Activated T-cell treated with anti-CD3 and anti-CD28 coated beads, Interleukin-2, amount 50 U/mL, for 24 hours (primary cell): Measurements from ENCODE around the gene JCAD.

Source experiments
- DNase-seq: peaks from one replicate; pipeline ENCODE4 v3.0.0-alpha.2; 2020
- H3K27ac Mint-ChIP-seq: 2 replicates; pipeline ENCODE4 v1.8.0; 2020; ENCODE audit warnings: mild to moderate bottlenecking, mixed read lengths
- H3K27me3 Mint-ChIP-seq: 2 replicates; pipeline ENCODE4 v1.8.0; 2020; ENCODE audit warnings: mixed read lengths
- H3K36me3 Mint-ChIP-seq: 2 replicates; pipeline ENCODE4 v1.8.0; 2020; ENCODE audit warnings: low read depth, mixed read lengths
- H3K4me1 Mint-ChIP-seq: 2 replicates; pipeline ENCODE4 v1.8.0; 2020; ENCODE audit warnings: low read depth, mixed read lengths
- H3K4me3 Mint-ChIP-seq: 2 replicates; pipeline ENCODE4 v1.8.0; 2020; ENCODE audit warnings: mild to moderate bottlenecking, moderate library complexity, mixed read lengths
- H3K9me3 Mint-ChIP-seq: 2 replicates; pipeline ENCODE4 v1.8.0; 2020; ENCODE audit warnings: mixed read lengths

JCAD gene

GRCh38 chr10:30042820-30043219 lies 16.6 kb downstream of the JCAD start:
- Mint-ChIP-seq H3K4me3 (no peak overlapping the region), H3K27ac (no peak overlapping the region), H3K27me3 (peaks cover 85% of the 10 kb centered on the region), H3K9me3 (no peaks in the 10 kb centered on the region), H3K36me3 (no peaks in the 10 kb centered on the region), H3K4me1 (peaks cover 10% of the 10 kb centered on the region)
- no peak for DNase-seq

GRCh38 chr10:30041196-30042105 lies 17.9 kb downstream of the JCAD start:
- Mint-ChIP-seq H3K9me3 (no peaks in the 10 kb centered on the region), H3K27ac (no peak overlapping the region), H3K36me3 (no peaks in the 10 kb centered on the region), H3K4me1 (peaks cover 9% of the 10 kb centered on the region), H3K27me3 (peaks cover 87% of the 10 kb centered on the region), H3K4me3 (no peak overlapping the region)
- DNase-seq, result no peak

GRCh38 chr10:30040597-30040996 lies 18.8 kb downstream of the JCAD start:
- no peaks in the 10 kb centered on the region for H3K36me3 Mint-ChIP-seq
- peaks cover 9% of the 10 kb centered on the region for H3K4me1 Mint-ChIP-seq
- no peak for DNase-seq
- no peak overlapping the region for H3K27ac Mint-ChIP-seq
- H3K9me3 Mint-ChIP-seq, result no peaks in the 10 kb centered on the region
- peaks cover 86% of the 10 kb centered on the region for H3K27me3 Mint-ChIP-seq
- no peak overlapping the region for H3K4me3 Mint-ChIP-seq

GRCh38 chr10:30039988-30040387 lies 19.4 kb downstream of the JCAD start:
- Mint-ChIP-seq H3K36me3 (no peaks in the 10 kb centered on the region), H3K4me3 (no peak overlapping the region), H3K9me3 (no peaks in the 10 kb centered on the region), H3K4me1 (peaks cover 9% of the 10 kb centered on the region), H3K27me3 (peaks cover 86% of the 10 kb centered on the region), H3K27ac (no peak overlapping the region)
- no peak for DNase-seq

GRCh38 chr10:30039567-30039966 lies 19.8 kb downstream of the JCAD start:
- no peaks in the 10 kb centered on the region for H3K36me3 Mint-ChIP-seq
- no peaks in the 10 kb centered on the region for H3K9me3 Mint-ChIP-seq
- no peak overlapping the region for H3K27ac Mint-ChIP-seq
- peaks cover 12% of the 10 kb centered on the region for H3K4me1 Mint-ChIP-seq
- no peak for DNase-seq
- peaks cover 86% of the 10 kb centered on the region for H3K27me3 Mint-ChIP-seq
- H3K4me3 Mint-ChIP-seq, result no peak overlapping the region

GRCh38 chr10:30038781-30039536 lies 20.4 kb downstream of the JCAD start:
- peaks cover 16% of the 10 kb centered on the region for H3K4me1 Mint-ChIP-seq
- no peak overlapping the region for H3K4me3 Mint-ChIP-seq
- DNase-seq, result no peak
- H3K36me3 Mint-ChIP-seq, result no peaks in the 10 kb centered on the region
- peaks cover 87% of the 10 kb centered on the region for H3K27me3 Mint-ChIP-seq
- no peak overlapping the region for H3K27ac Mint-ChIP-seq
- no peaks in the 10 kb centered on the region for H3K9me3 Mint-ChIP-seq

- Mint-ChIP-seq H3K9me3 (no peaks in the 10 kb centered on the region), H3K27me3 (peaks cover 94% of the 10 kb centered on the region), H3K4me3 (no peak overlapping the region), H3K4me1 (peaks cover 16% of the 10 kb centered on the region), H3K36me3 (no peaks in the 10 kb centered on the region), H3K27ac (no peak overlapping the region)
- no peak for DNase-seq
These were observed 21.6 kb downstream of the JCAD start for GRCh38 chr10:30037620-30038336.

GRCh38 chr10:30036811-30037210 lies 22.6 kb downstream of the JCAD start:
- Mint-ChIP-seq H3K36me3 (no peaks in the 10 kb centered on the region), H3K4me1 (peaks cover 16% of the 10 kb centered on the region), H3K9me3 (no peaks in the 10 kb centered on the region), H3K27me3 (peaks cover 95% of the 10 kb centered on the region), H3K4me3 (no peak overlapping the region), H3K27ac (no peak overlapping the region)
- no peak for DNase-seq

- Mint-ChIP-seq H3K27me3 (peaks cover 91% of the 10 kb centered on the region), H3K36me3 (no peaks in the 10 kb centered on the region), H3K9me3 (no peaks in the 10 kb centered on the region), H3K4me3 (no peak overlapping the region), H3K27ac (no peak overlapping the region), H3K4me1 (peaks cover 16% of the 10 kb centered on the region)
- no peak for DNase-seq
These were observed 23.0 kb downstream of the JCAD start for GRCh38 chr10:30036341-30036740.

GRCh38 chr10:30034433-30035137 lies 24.8 kb downstream of the JCAD start:
- Mint-ChIP-seq H3K4me3 (no peak overlapping the region), H3K9me3 (no peaks in the 10 kb centered on the region), H3K4me1 (peaks cover 20% of the 10 kb centered on the region), H3K27ac (no peak overlapping the region), H3K36me3 (no peaks in the 10 kb centered on the region), H3K27me3 (peaks cover 86% of the 10 kb centered on the region)
- DNase-seq, result no peak

GRCh38 chr10:30032125-30032524 lies 27.3 kb downstream of the JCAD start:
- peaks cover 36% of the 10 kb centered on the region for H3K4me1 Mint-ChIP-seq
- no peak for DNase-seq
- H3K36me3 Mint-ChIP-seq, result no peaks in the 10 kb centered on the region
- H3K27ac Mint-ChIP-seq, result no peak overlapping the region
- H3K27me3 Mint-ChIP-seq, result peaks cover 85% of the 10 kb centered on the region
- H3K4me3 Mint-ChIP-seq, result no peak overlapping the region
- H3K9me3 Mint-ChIP-seq, result no peaks in the 10 kb centered on the region

GRCh38 chr10:30029872-30030256 lies 29.5 kb downstream of the JCAD start:
- peaks cover 82% of the 10 kb centered on the region for H3K27me3 Mint-ChIP-seq
- no peak overlapping the region for H3K27ac Mint-ChIP-seq
- no peaks in the 10 kb centered on the region for H3K9me3 Mint-ChIP-seq
- H3K36me3 Mint-ChIP-seq, result no peaks in the 10 kb centered on the region
- DNase-seq, result no peak
- no peak overlapping the region for H3K4me3 Mint-ChIP-seq
- peaks cover 46% of the 10 kb centered on the region for H3K4me1 Mint-ChIP-seq

- H3K4me1 Mint-ChIP-seq, result peaks cover 41% of the 10 kb centered on the region
- no peaks in the 10 kb centered on the region for H3K36me3 Mint-ChIP-seq
- H3K27me3 Mint-ChIP-seq, result peaks cover 80% of the 10 kb centered on the region
- no peak overlapping the region for H3K4me3 Mint-ChIP-seq
- H3K27ac Mint-ChIP-seq, result no peak overlapping the region
- no peaks in the 10 kb centered on the region for H3K9me3 Mint-ChIP-seq
- no peak for DNase-seq
These were observed 30.1 kb downstream of the JCAD start for GRCh38 chr10:30029164-30029871.

- Mint-ChIP-seq H3K4me3 (no peak overlapping the region), H3K27ac (no peak overlapping the region), H3K4me1 (peaks cover 39% of the 10 kb centered on the region), H3K27me3 (peaks cover 81% of the 10 kb centered on the region), H3K36me3 (no peaks in the 10 kb centered on the region), H3K9me3 (no peaks in the 10 kb centered on the region)
- no peak for DNase-seq
These were observed 30.7 kb downstream of the JCAD start for GRCh38 chr10:30028738-30029030.
